GM12878 (cell line): Measurements from ENCODE around the gene SRCAP. TPM values are rescaled to one million over a fixed set of nuclear protein-coding genes. Genes with fewer than 3 reads are reported as not detected.

Source experiments
- ATAC-seq: fragments of 200-7000 bp; cut with Tn5 transposase; 3 replicates; pipeline ENCODE4 v1.9.1; 2020; ENCODE audit warnings: mild to moderate bottlenecking, moderate library complexity
- BruUV-seq: library from RNA; stranded (reverse); fragments of 400-500 nt; replicated peaks from 2 replicates; lab custom pipeline; 2021; lab: Mats Ljungman, UMichigan
- CTCF ChIA-PET: fragments of 300-600 bp; sonication (Branson Sonifier 250); formaldehyde crosslinking; extraction: SDS; loops from one replicate; lab custom pipeline; 2021; ENCODE audit warnings: inconsistent platforms; lab: Yijun Ruan, JAX
- POLR2A ChIA-PET: fragments of 350-600 bp; formaldehyde crosslinking; extraction: SDS; loops from one replicate; lab custom pipeline; 2021; ENCODE audit warnings: inconsistent platforms; lab: Charles Lee
- RAD21 ChIA-PET: fragments of 300-600 bp; sonication (Branson Sonifier 250); formaldehyde crosslinking; loops from one replicate; lab custom pipeline; 2023; ENCODE audit warnings: antibody characterized with exemption; ENCODE audit not compliant: unreplicated experiment; lab: Charles Lee
- SMC1A ChIA-PET: fragments of 300-600 bp; sonication (Branson Sonifier 250); formaldehyde crosslinking; loops from one replicate; lab custom pipeline; 2023; ENCODE audit not compliant: unreplicated experiment, uncharacterized antibody; lab: Charles Lee
- DNase-seq: peaks from one replicate; pipeline ENCODE4 v3.0.0-alpha.2; 2011; ENCODE audit warnings: low read depth, low spot score
- FAIRE-seq: peaks from 3 replicates; lab custom pipeline; 2011; peaks lifted over from hg19 to GRCh38; lab: Jason Lieb, UNC
- H2AFZ ChIP-seq: 2 replicates; pipeline ENCODE4 v1.6.0; 2011; ENCODE audit warnings: low read depth, low read length, control low read depth; ENCODE audit not compliant: control insufficient read depth
- H3K27ac ChIP-seq: 2 replicates; pipeline ENCODE4 v1.5.1; 2011; ENCODE audit warnings: control low read depth; ENCODE audit not compliant: control insufficient read depth, insufficient read depth
- H3K27me3 ChIP-seq, 2 experiments: replicated peaks in 1 of 2; 2 replicates each; pipeline versions ENCODE4 v1.6.0 to v1.6.1; 2011; ENCODE audit warnings: low read length in 1 of 2; ENCODE audit not compliant: control insufficient read depth in 2 of 2, insufficient read depth in 2 of 2
- H3K36me3 ChIP-seq, 2 experiments: 2 replicates each; pipeline ENCODE4 v1.5.1; 2011; ENCODE audit warnings: low read length in 1 of 2; ENCODE audit not compliant: control insufficient read depth in 2 of 2, insufficient read depth in 2 of 2
- H3K4me1 ChIP-seq: 2 replicates; pipeline ENCODE4 v1.6.1; 2011; ENCODE audit warnings: mild to moderate bottlenecking, low read length, moderate library complexity, mixed read lengths; ENCODE audit not compliant: control insufficient read depth, insufficient read depth
- H3K4me2 ChIP-seq: 2 replicates; pipeline ENCODE4 v1.6.0; 2011; ENCODE audit warnings: control low read depth; ENCODE audit not compliant: control insufficient read depth, insufficient read depth
- H3K4me3 ChIP-seq: fragments of 200-600 bp; sonication (generic); 2 replicates; pipeline ENCODE4 v1.5.1; 2016
- H3K79me2 ChIP-seq: 2 replicates; pipeline ENCODE4 v1.6.0; 2011; ENCODE audit warnings: low read length; ENCODE audit not compliant: control insufficient read depth, insufficient read depth
- H3K9ac ChIP-seq: 2 replicates; pipeline ENCODE4 v1.8.0; 2011; ENCODE audit warnings: low read length, control low read depth, mixed read lengths; ENCODE audit not compliant: control insufficient read depth, insufficient read depth
- H3K9me3 ChIP-seq: replicated peaks from 3 replicates; pipeline ENCODE4 v1.5.1; 2011; ENCODE audit warnings: mild to moderate bottlenecking, low read length; ENCODE audit not compliant: control insufficient read depth, insufficient read depth
- H4K20me1 ChIP-seq: 2 replicates; pipeline ENCODE4 v1.6.0; 2011; ENCODE audit not compliant: control insufficient read depth, insufficient read depth
- CHD2 ChIP-seq: IDR thresholded peaks from 2 replicates; pipeline ENCODE4 v1.6.1; 2011; ENCODE audit warnings: low read depth, low read length, improper control_type of control experiment, borderline replicate concordance
- CREB1 ChIP-seq: IDR thresholded peaks from 2 replicates; pipeline ENCODE4 v1.6.1; 2012; ENCODE audit warnings: low read depth, mild to moderate bottlenecking, inconsistent platforms
- HCFC1 ChIP-seq: fragments of 150-350 bp; IDR thresholded peaks from 2 replicates; pipeline ENCODE4 v1.6.1; 2014; ENCODE audit warnings: low read length
- MEF2A ChIP-seq: IDR thresholded peaks from 2 replicates; pipeline ENCODE4 v1.6.1; 2011; ENCODE audit warnings: low read depth, mild to moderate bottlenecking, low read length, moderate library complexity; ENCODE audit not compliant: insufficient read depth
- NR2C2 ChIP-seq: IDR thresholded peaks from 2 replicates; pipeline ENCODE4 v1.6.1; 2011; ENCODE audit warnings: borderline replicate concordance, low read depth; ENCODE audit not compliant: control insufficient read depth, insufficient read length
- PML ChIP-seq: IDR thresholded peaks from 2 replicates; pipeline ENCODE4 v1.6.1; 2012; ENCODE audit warnings: low read length, inconsistent platforms
- POLR2A ChIP-seq: IDR thresholded peaks from 2 replicates; pipeline ENCODE4 v1.6.1; 2011; ENCODE audit warnings: low read depth, mild to moderate bottlenecking, low read length
- RUNX3 ChIP-seq: IDR thresholded peaks from 2 replicates; pipeline ENCODE4 v1.6.1; 2012; ENCODE audit warnings: low read length, inconsistent platforms
- SIX5 ChIP-seq: IDR thresholded peaks from 2 replicates; pipeline ENCODE4 v1.6.1; 2011; ENCODE audit warnings: mild to moderate bottlenecking, low read depth, low read length, moderate library complexity; ENCODE audit not compliant: severe bottlenecking
- SMC3 ChIP-seq: IDR thresholded peaks from 2 replicates; pipeline ENCODE4 v1.6.1; 2011; ENCODE audit warnings: low read length, improper control_type of control experiment, borderline replicate concordance
- TBL1XR1 ChIP-seq: IDR thresholded peaks from 2 replicates; pipeline ENCODE4 v1.6.1; 2012; ENCODE audit warnings: low read depth, low read length, improper control_type of control experiment
- WGBS: methylation state at CpG from one replicate; pipeline ENCODE4 v1.1.6; 2016; ENCODE audit warnings: low lambda C conversion rate; ENCODE audit not compliant: insufficient replicate concordance, insufficient coverage; ENCODE audit errors: missing lambda C conversion rate; 5-methylcytosine and 5-hydroxymethylcytosine counted together
- in situ Hi-C: fragments of 300-500 bp; cut with MboI; formaldehyde crosslinking; loops from 9 replicates; pipeline ENCODE4 v1.14.3; 2018; ENCODE audit warnings: mixed read lengths
- intact Hi-C: fragments of 100-400 bp; cut with micrococcal nuclease; formaldehyde crosslinking; loops from one replicate; pipeline ENCODE4 v1.14.2; 2022; ENCODE audit not compliant: unreplicated experiment
- polyA plus RNA-seq, 11 experiments: library from polyadenylated mRNA; depleted of rRNA in 4 of 11; unstranded in 6 of 11; stranded (reverse) in 5 of 11; fragments of >200 nt; fragmentation: Nextera tagmentation in 4 of 11; fragmentation: Illumina TruSeq in 1 of 11; extraction: Ambion mirVana in 4 of 11; extraction: Trizol in 1 of 11; gene quantifications; 1 replicate in 1 of 11; 2 replicates in 10 of 11; pipeline versions ENCODE4 v1.2.1 to v1.2.3, GENCODE V29; 2011 to 2016; ENCODE audit warnings: inconsistent platforms in 2 of 11, missing spikeins in 2 of 11, low read depth in 1 of 11
- total RNA-seq, 4 experiments: library from RNA; depleted of rRNA in 3 of 4; stranded (reverse); fragments of >200 nt in 3 of 4; fragmentation: Illumina TruSeq in 1 of 4; extraction: Trizol in 1 of 4; gene quantifications; 2 replicates each; pipeline versions ENCODE4 v1.2.1 to v1.2.3, GENCODE V29; 2013 to 2021
- TF ChIP-seq, protein P1 (sequence below): fragments of 450-650 bp; IDR thresholded peaks from 2 replicates; pipeline ENCODE4 v1.6.1; 2017; ENCODE audit warnings: low read depth, mild to moderate bottlenecking, moderate library complexity
- TF ChIP-seq, protein P2 (sequence below): IDR thresholded peaks from 2 replicates; pipeline ENCODE4 v1.6.1; 2012; ENCODE audit warnings: low read depth, low read length, improper control_type of control experiment
- TF ChIP-seq, protein P3 (sequence below): IDR thresholded peaks from 2 replicates; pipeline ENCODE4 v1.6.1; 2012; ENCODE audit warnings: low read length, inconsistent platforms

The SRCAP gene
- total and polyA plus RNA-seq, 10 of the 15 experiments (the other 5 are each of a cell fraction or from before 2014, with no cell fraction given) = 0.24 to 58.4 (median 11.6) TPM

DNA sequence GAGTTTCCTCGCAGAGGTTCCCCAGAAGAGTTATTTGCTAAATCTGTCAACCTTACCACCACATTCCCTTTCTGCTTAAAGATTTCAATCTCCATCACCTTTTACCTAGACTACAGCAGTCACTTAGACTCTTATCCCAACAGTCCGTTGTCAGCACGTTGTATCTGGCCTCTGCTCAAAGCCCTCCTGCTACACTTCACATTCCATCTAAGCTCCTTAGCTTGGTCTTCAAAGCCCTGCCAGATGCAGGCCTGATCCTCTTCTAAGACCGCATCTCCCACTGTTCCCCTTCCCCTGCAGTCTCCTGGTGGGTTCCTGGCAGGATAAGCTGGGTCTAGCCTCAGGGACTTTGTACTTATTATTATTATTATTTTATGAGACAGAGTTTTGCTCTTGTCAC lies 10.3 kb upstream of the SRCAP start:
- Histone ChIP-seq H3K27ac (no peak overlapping the region), H3K4me3 (no peak overlapping the region), H3K4me2 (no peak overlapping the region), H3K9ac (no peak overlapping the region), H3K27me3 (no peaks in the 10 kb centered on the region), H4K20me1 (no peaks in the 10 kb centered on the region), H3K9me3 (no peaks in the 10 kb centered on the region), H2AFZ (no peak overlapping the region), H3K79me2 (no peaks in the 10 kb centered on the region), H3K4me1 (no peaks in the 10 kb centered on the region), H3K36me3 (no peaks in the 10 kb centered on the region)
- no peak for TF ChIP-seq RUNX3
- no peak for TF ChIP-seq POLR2A
- no peak for TF ChIP-seq CHD2
- TF ChIP-seq, protein P1, sequence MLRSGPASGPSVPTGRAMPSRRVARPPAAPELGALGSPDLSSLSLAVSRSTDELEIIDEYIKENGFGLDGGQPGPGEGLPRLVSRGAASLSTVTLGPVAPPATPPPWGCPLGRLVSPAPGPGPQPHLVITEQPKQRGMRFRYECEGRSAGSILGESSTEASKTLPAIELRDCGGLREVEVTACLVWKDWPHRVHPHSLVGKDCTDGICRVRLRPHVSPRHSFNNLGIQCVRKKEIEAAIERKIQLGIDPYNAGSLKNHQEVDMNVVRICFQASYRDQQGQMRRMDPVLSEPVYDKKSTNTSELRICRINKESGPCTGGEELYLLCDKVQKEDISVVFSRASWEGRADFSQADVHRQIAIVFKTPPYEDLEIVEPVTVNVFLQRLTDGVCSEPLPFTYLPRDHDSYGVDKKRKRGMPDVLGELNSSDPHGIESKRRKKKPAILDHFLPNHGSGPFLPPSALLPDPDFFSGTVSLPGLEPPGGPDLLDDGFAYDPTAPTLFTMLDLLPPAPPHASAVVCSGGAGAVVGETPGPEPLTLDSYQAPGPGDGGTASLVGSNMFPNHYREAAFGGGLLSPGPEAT = no peak
- TF ChIP-seq SIX5 = no peak
- no peak for TF ChIP-seq HCFC1
- no peak for TF ChIP-seq SMC3
- TF ChIP-seq NR2C2 = no peak
- TF ChIP-seq, protein P2, sequence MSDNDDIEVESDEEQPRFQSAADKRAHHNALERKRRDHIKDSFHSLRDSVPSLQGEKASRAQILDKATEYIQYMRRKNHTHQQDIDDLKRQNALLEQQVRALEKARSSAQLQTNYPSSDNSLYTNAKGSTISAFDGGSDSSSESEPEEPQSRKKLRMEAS = no peak
- TF ChIP-seq CREB1 = no peak
- no peak for TF ChIP-seq MEF2A
- TF ChIP-seq TBL1XR1 = no peak
- TF ChIP-seq PML = no peak
- TF ChIP-seq, protein P3, sequence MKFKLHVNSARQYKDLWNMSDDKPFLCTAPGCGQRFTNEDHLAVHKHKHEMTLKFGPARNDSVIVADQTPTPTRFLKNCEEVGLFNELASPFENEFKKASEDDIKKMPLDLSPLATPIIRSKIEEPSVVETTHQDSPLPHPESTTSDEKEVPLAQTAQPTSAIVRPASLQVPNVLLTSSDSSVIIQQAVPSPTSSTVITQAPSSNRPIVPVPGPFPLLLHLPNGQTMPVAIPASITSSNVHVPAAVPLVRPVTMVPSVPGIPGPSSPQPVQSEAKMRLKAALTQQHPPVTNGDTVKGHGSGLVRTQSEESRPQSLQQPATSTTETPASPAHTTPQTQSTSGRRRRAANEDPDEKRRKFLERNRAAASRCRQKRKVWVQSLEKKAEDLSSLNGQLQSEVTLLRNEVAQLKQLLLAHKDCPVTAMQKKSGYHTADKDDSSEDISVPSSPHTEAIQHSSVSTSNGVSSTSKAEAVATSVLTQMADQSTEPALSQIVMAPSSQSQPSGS = no peak
- no peak for ATAC-seq
- RAD21 ChIA-PET = interaction anchor here (1.3 kb wide), 1 partner anchor 9 kb away, joined by 3 read pairs; no protein-coding TSS in a partner anchor
- no peak for FAIRE-seq
- no peak for DNase-seq
- intact Hi-C loops (no loop called here), in situ Hi-C loops (no loop called here)
- no TSS peak for BruUV-seq
- SMC1A ChIA-PET = interaction anchor here (1.1 kb wide), 1 partner anchor 9 kb away, joined by 3 read pairs; no protein-coding TSS in a partner anchor
- CTCF ChIA-PET = no interaction called here
- WGBS = 46% methylated on average over 4 of the region's 4 CpGs
- POLR2A ChIA-PET = interaction anchor here (0.9 kb wide), 1 partner anchor 46 kb away, joined by 4 read pairs; no protein-coding TSS in a partner anchor
